ENCODE measurements around the gene TEC.
"Not testable (repeated sequence)": the region's sequence is repeated elsewhere in the genome, so short reads cannot be mapped to it uniquely, and the experiment has no call there.

TEC gene

GRCh38 chr4:48268956-48269860, at the start of gene TEC:
TEC (minus strand) TSS chr4:48269838; CDS start chr4:48228614, 41,224 bp downstream.
- DNase-seq: peak; percentile 80

DNA sequence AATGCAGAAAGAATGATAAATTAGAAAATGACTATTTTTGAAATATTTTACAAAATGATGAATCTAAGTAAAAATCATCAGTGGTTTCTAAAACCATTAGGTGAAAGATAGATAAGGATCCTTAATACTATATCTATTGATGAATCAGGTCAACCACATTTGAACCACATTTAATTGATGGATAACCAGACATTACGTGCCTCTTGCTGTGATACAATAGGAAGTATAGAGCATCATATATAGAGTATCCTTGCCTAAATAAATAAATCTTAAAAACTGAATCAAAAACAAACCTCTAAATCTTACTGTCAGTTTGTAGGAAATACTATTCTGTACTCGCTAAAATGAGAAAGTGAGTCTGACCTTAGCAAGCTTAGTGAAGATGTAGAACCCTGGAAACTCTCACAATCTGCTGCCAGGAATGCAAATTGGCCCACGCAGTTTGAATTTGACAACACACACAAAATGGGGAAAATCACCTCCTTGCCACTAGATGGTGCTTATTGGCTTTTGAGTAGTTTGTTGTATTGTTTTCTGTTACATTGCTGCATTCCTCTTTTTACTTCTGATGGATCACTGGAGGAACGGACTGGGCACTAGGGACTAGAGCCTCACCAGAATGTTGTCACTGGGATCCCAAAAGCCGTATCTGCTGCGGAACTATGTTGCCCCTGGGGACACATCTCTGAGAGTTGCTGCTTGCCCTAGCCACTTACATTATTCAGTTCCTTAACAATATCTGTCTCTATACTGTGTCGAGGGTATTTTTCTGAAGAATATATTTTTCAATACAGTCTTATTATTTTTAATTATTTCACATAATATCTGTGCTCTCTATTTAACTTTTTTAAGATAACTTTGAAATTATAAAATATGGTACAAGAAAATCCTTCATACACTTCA, 46.3 kb upstream of the TEC start:
- peak; percentile 85 for DNase-seq

DNA sequence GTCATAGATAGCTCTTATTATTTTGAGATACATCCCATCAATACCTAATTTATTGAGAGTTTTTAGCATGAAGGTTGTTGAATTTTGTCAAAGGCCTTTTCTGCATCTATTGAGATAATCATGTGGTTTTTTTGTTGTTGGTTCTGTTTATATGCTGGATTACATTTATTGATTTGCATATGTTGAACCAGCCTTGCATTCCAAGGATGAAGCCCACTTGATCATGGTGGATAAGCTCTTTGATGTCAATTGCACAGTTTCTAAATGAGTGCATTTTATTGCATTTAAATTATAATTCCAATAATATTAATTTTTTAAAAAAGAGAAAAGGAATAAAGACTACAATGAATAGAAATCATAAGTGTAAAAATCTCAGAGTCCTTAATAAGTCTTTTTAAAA, 45.1 kb upstream of the TEC start:
- DNase-seq: not testable (repeated sequence)

DNA sequence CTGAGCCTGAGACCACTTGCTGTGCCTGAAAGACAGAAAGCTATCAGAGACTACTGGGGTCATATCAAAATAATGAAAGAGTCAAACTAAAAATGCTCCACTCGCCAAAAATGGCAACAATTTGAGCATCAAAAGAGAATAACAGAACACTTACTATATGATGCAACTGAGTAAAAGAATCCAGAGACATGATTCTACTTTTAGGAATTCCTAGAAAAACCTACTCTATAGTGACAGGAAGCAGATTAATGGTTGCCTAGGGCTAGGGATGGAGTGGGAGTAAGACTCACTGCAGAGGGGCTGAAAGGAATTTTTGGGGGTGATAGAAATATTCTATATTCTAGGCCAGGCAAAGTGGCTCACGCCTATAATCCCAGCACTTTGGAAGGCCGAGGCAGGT, 42.3 kb upstream of the TEC start:
- DNase-seq: no peak

DNA sequence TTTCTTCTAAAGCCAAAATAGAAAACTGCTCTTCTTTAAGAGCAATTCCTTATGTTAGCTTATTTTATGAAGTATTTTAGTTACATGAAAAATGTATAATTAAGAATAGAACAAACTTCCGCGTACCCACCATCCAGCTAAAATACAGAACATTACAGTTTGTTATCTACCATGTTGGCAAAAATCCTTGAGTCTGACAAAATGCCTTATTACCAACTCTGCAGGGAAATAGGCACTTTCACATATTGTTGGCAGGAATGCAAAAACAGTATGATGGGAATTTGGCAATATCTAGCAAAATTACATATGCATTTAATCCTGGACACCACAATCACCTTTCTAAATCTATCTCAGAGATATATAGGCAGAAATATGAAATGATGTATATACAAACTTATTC, 39.3 kb upstream of the TEC start:
- DNase-seq: no peak

DNA sequence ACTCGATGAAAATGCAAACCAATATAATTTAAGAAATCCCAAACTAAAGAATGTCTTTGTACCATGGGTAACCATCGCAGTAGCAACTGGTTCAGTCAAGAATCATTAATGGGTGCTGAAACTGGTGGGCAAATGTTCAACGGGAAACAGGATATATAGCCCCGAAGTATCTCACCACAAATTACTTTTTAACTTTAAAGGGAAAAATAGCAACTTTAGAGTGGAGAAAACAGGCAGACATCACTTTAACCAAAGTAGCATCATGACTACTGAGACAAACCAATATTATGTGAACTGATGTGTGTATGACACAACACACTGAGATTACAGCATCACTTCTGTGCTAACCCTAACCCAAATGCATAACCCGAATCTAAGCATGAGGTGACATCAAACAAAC, 37.9 kb upstream of the TEC start:
- no peak for DNase-seq

- no peak for DNase-seq
These were observed 35.9 kb upstream of the TEC start for GRCh38 chr4:48305508-48305907.

DNA sequence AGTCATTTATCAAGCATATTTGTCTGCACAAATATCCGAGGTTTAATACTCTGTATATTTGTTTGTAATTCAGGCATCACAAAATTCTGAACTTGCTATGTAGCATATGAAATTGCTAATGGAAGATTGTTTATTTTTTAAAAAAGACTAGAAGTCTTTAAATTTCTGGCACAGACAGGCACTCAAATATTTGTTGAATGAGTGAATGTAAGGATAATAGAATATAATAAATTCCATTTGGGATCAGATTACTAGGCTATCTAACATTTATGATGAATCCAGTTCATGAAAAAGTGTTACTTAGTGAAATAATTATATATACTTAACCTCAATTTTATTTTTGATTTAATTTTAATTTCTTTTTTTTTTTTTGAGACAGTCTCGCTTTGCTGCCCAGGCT, 30.4 kb upstream of the TEC start:
- DNase-seq: no peak

GRCh38 chr4:48299560-48299959, 29.9 kb upstream of the TEC start:
- no peak for DNase-seq

- no peak for DNase-seq
These were observed 27.7 kb upstream of the TEC start for GRCh38 chr4:48297256-48297846.

GRCh38 chr4:48296365-48296764, 26.7 kb upstream of the TEC start:
- DNase-seq: no peak

DNA sequence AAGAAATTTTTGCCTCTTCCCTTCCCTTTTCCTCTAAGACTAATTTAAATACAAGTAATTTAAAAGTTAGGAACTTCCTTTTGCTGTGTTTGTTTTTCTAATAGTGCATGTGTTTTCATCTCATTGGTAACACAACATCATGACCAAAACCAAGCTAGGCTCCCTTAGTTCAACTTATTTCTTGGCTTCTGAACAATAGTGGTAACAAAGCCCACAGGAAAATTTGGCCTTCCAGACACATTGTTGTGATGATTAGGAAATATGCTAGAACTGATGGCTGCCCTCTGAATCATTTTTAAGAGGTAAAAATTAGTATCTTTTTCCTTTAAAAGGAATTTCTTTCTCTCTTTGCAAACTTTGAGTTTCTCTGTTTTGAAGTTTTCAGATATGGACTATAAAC, 25.5 kb upstream of the TEC start:
- no peak for DNase-seq

GRCh38 chr4:48292218-48292790, 22.7 kb upstream of the TEC start:
- DNase-seq: not testable (repeated sequence)

DNA sequence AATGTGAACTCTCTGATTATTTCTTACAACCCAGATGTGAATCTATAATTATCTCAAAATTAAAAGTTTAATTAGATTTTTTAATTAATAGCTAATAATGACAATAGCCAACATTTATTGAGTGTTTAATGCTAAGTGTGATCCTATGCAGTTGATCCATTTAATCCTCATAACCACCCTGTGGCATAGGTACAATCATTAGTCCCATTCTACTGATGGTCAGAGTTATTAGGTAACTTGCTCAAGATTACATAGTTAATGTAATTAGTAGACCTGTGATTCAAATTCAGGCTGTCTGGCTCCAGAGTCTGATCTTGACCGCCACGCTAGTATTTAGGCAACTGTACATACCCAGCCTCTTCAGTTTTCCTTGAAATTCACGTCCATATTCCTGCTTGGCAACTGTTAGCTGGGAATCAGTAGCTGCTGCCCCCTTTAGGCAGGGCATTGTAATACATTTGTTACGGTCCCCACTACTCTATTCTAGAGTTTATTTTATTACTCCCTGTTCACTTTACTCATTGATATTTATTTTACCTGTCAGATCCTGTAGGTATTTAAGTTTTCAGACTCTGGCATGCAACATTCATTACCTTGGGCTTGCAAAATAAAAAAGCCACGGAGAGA, 20.6 kb upstream of the TEC start:
- DNase-seq: peak; percentile 45

- DNase-seq: not testable (repeated sequence)
These were observed 16.4 kb upstream of the TEC start for GRCh38 chr4:48286060-48286459.

- DNase-seq: not testable (repeated sequence)
These were observed 16.0 kb upstream of the TEC start for GRCh38 chr4:48285640-48286039.

DNA sequence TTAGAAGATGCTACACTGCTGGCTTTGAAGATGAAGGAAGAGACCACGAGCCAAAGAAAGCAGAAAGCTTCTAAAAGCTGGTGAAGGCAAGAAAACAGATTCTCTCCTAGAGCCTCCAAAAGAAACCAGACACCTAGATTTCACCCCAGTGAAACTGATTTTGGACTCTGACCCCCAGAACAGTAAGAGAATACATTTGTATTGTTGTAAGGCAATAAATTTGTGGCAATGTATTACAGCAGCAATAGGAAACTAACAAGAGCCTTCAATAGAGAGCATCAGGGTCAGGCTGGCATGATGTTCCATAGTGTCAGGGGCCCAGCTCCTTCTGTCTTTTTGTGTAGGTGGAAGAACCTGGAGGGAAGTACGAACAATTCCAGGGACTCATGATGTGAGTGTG, 6.0 kb upstream of the TEC start:
- DNase-seq: no peak

DNA sequence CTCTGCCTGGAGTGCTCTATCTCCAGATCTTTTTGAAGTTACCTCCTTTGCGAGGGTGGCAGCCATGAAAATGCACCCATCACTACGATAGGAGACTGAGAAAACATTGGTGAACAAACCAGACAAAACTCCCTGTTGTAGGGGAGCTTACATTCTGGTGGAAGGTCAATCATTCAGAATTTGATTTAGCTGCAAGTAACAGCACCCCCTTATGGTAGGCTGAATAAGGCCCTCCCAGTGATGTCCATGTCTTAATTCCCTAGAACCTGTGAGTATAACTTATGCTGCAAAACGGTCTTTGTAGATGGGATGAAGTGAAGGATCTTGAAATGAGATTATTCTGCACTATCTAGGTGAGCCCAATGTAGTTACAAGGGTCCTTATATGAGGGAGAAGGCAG, 5.6 kb upstream of the TEC start:
- DNase-seq: peak; percentile 80

DNA sequence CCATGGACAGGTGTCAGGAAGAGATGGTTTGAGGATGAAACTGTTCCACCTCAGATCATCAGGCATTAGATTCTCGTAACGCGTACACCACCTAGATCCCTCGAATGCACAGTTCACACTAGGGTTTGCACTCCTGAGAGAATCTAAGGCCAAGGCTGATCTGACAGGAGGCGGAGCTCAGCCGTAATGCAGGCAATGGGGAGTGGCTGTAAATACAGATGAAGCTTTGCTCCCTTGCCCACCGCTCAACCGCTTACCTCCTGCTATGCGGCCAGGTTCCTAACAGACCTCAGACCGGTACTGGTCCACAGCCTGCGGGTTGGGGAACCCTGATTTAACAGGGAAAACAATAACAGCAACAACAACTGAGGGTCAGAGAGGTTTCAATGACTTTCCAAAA, 2.0 kb upstream of the TEC start:
- DNase-seq: peak; percentile 41

- peak; percentile 63 for DNase-seq
These were observed 1.4 kb upstream of the TEC start for GRCh38 chr4:48270951-48271473.

GRCh38 chr4:48270523-48270897, 872 bp upstream of the TEC start:
- DNase-seq: no peak

DNA sequence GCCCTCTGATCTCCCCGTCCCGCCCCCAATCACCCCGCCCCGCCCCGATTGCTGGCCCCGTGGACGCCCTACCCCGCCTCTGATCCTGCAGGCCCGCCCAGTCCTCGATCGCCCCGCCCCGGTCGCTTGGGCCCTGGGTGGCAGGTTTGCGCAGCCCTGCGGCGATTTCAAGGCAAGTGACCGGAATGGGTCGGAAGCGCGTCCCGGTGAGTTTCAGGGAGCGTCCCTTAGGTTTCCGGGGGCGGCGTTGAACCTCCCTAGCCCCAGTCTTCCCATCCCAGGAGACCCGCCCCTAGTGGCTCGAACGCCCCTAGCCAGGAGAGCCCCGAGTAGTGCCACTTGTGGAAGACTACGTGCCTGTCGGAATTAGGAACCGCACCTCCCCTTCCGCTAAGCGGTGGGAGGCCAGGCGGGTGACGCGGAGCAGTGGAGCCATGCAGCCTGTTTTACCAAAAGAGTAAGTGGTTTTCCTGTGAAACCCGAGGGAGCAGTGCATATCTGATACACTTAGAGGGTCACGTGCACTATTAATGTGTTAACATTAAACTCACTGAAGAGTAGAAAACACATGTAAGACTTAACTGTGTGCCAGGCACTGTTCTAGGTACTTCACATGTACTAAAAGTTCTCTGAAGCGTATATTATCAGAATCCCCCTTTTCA, 354 bp upstream of the TEC start:
- peak; percentile 93 for DNase-seq
